Liver (tissue), 9 donors: ENCODE results near the gene STX2. TPM values are rescaled to one million over a fixed set of nuclear protein-coding genes. Genes with fewer than 3 reads are reported as not detected.

Source experiments
- DNase-seq: peaks from one replicate; pipeline ENCODE4 v3.0.0-alpha.2; 2017; ENCODE audit warnings: low spot score
- H3K27ac ChIP-seq, 2 donors: one replicate each; pipeline ENCODE4 v1.7.0; 2013; ENCODE audit warnings: inconsistent platforms in 2 of 2, low read length in 2 of 2, control low read depth in 1 of 2, low read depth in 1 of 2, mild to moderate bottlenecking in 1 of 2
- H3K27me3 ChIP-seq, 4 donors: one replicate each; pipeline versions ENCODE4 v1.6.1 to v1.7.0; 2013; ENCODE audit warnings: low read length in 3 of 4, inconsistent platforms in 1 of 4, mild to moderate bottlenecking in 1 of 4, moderate library complexity in 1 of 4; ENCODE audit not compliant: control insufficient read depth in 4 of 4, insufficient read depth in 4 of 4
- H3K36me3 ChIP-seq, 4 donors: one replicate each; pipeline versions ENCODE4 v1.6.1 to v1.7.0; 2013; ENCODE audit warnings: low read length in 3 of 4, mild to moderate bottlenecking in 3 of 4, low read depth in 1 of 4, moderate library complexity in 1 of 4; ENCODE audit not compliant: control insufficient read depth in 4 of 4, insufficient read depth in 3 of 4
- H3K4me1 ChIP-seq, 4 donors: one replicate each; pipeline versions ENCODE4 v1.6.1 to v1.7.0; 2013; ENCODE audit warnings: low read length in 3 of 4, mild to moderate bottlenecking in 3 of 4, moderate library complexity in 1 of 4; ENCODE audit not compliant: control insufficient read depth in 4 of 4, insufficient read depth in 4 of 4
- H3K4me3 ChIP-seq, 3 donors: one replicate each; pipeline versions ENCODE4 v1.6.1 to v1.7.0; 2013; ENCODE audit warnings: low read length in 3 of 3, control low read depth in 1 of 3, low read depth in 1 of 3, mild to moderate bottlenecking in 1 of 3
- H3K9ac ChIP-seq, 2 donors: one replicate each; pipeline ENCODE4 v1.7.0; 2013; ENCODE audit warnings: low read length in 2 of 2, mild to moderate bottlenecking in 2 of 2, moderate library complexity in 2 of 2, control low read depth in 1 of 2, low read depth in 1 of 2
- H3K9me3 ChIP-seq, 4 donors: one replicate each; pipeline versions ENCODE4 v1.6.1 to v1.7.0; 2013; ENCODE audit warnings: low read length in 3 of 4; ENCODE audit not compliant: control insufficient read depth in 4 of 4
- CTCF ChIP-seq: fragments of 150-350 bp; IDR thresholded peaks from 2 replicates; pipeline ENCODE4 v1.5.1; 2017; ENCODE audit warnings: improper control_type of control experiment, low read depth, low read length; ENCODE audit not compliant: missing input control
- EGR1 ChIP-seq, 2 donors: IDR thresholded peaks; 2 replicates each; pipeline ENCODE4 v1.6.1; 2016 to 2018; ENCODE audit warnings: antibody characterized with exemption in 2 of 2, low read depth in 2 of 2
- FOXA1 ChIP-seq: IDR thresholded peaks from 2 replicates; pipeline ENCODE4 v1.6.1; 2016; ENCODE audit warnings: antibody characterized with exemption
- FOXA2 ChIP-seq: IDR thresholded peaks from 2 replicates; pipeline ENCODE4 v1.6.1; 2016; ENCODE audit warnings: antibody characterized with exemption
- GABPA ChIP-seq, 2 donors: IDR thresholded peaks in 1 of 2; conservative IDR thresholded peaks in 1 of 2; 2 replicates each; pipeline ENCODE4 v1.6.1; 2016; ENCODE audit warnings: antibody characterized with exemption in 2 of 2, mild to moderate bottlenecking in 1 of 2, moderate library complexity in 1 of 2
- HNF4A ChIP-seq, 2 donors: conservative IDR thresholded peaks; 2 replicates each; pipeline ENCODE4 v1.6.1; 2016; ENCODE audit warnings: antibody characterized with exemption in 2 of 2, mild to moderate bottlenecking in 2 of 2
- JUND ChIP-seq, 2 donors: IDR thresholded peaks; 2 replicates each; pipeline ENCODE4 v1.6.1; 2016; ENCODE audit warnings: antibody characterized with exemption in 2 of 2
- NR2F2 ChIP-seq: IDR thresholded peaks from 2 replicates; pipeline ENCODE4 v1.6.1; 2016; ENCODE audit warnings: antibody characterized with exemption
- RAD21 ChIP-seq, 2 donors: IDR thresholded peaks; 2 replicates each; pipeline ENCODE4 v1.6.1; 2016; ENCODE audit warnings: antibody characterized with exemption in 2 of 2, mild to moderate bottlenecking in 2 of 2
- REST ChIP-seq: IDR thresholded peaks from 2 replicates; pipeline ENCODE4 v1.6.1; 2016; ENCODE audit warnings: antibody characterized with exemption, mild to moderate bottlenecking
- RXRA ChIP-seq, 2 donors: IDR thresholded peaks; 2 replicates each; pipeline ENCODE4 v1.6.1; 2017 to 2018; ENCODE audit warnings: antibody characterized with exemption in 2 of 2, mild to moderate bottlenecking in 1 of 2
- SP1 ChIP-seq: IDR thresholded peaks from 2 replicates; pipeline ENCODE4 v1.6.1; 2018; ENCODE audit warnings: antibody characterized with exemption, mild to moderate bottlenecking
- TAF1 ChIP-seq: conservative IDR thresholded peaks from 2 replicates; pipeline ENCODE4 v1.6.1; 2016; ENCODE audit warnings: antibody characterized with exemption, mild to moderate bottlenecking
- YY1 ChIP-seq: IDR thresholded peaks from 2 replicates; pipeline ENCODE4 v1.6.1; 2016; ENCODE audit warnings: antibody characterized with exemption, mild to moderate bottlenecking
- ZBTB33 ChIP-seq: IDR thresholded peaks from 2 replicates; pipeline ENCODE4 v1.6.1; 2016; ENCODE audit warnings: antibody characterized with exemption
- WGBS: extraction: QIAGEN DNeasy Blood & Tissue Kit; methylation state at CpG from one replicate; pipeline ENCODE4 v1.1.7; 2013; 5-methylcytosine and 5-hydroxymethylcytosine counted together
- polyA plus RNA-seq, 2 donors: library from polyadenylated mRNA; stranded (reverse) in 1 of 2; unstranded in 1 of 2; fragments of 200-250 nt in 1 of 2; fragments of >200 nt in 1 of 2; fragmentation: Nextera tagmentation in 1 of 2; extraction: Ambion mirVana in 1 of 2; gene quantifications; one replicate each; pipeline versions ENCODE4 v1.2.1 to v1.2.3, GENCODE V29; 2013 to 2015
- total RNA-seq, 2 donors: library from RNA; depleted of rRNA; stranded (reverse); fragments of >200 nt; gene quantifications; one replicate each; pipeline ENCODE4 v1.2.3, GENCODE V29; 2014
- donor health status: healthy.
- donor health status: healthy.
- donor health status: healthy.
- donor health status: healthy.
- donor health status: healthy.

Gene STX2
- total and polyA plus RNA-seq, 4 donors = 4.7 to 13.8 (median 8.9) TPM

GRCh38 chr12:130831876-130832405 is 7.1 kb downstream of the STX2 start:
- Histone ChIP-seq H3K4me1 (peaks cover 2 to 11% (median 6%) of the 10 kb centered on the region in 4 donors), H3K36me3 (no peaks in the 10 kb centered on the region)
- no peak for DNase-seq

GRCh38 chr12:130831246-130831645 is 7.8 kb downstream of the STX2 start:
- Histone ChIP-seq H3K27me3 (no peaks in the 10 kb centered on the region), H3K9me3 (no peaks in the 10 kb centered on the region), H3K27ac (no peak overlapping the region), H3K4me1 (peaks cover 2 to 11% (median 6%) of the 10 kb centered on the region in 4 donors), H3K9ac (no peak overlapping the region), H3K4me3 (no peak overlapping the region), H3K36me3 (no peaks in the 10 kb centered on the region)
- WGBS = 93% methylated on average over 4 of the region's 4 CpGs
- no peak for TF ChIP-seq GABPA (IDR thresholded peaks at IDR 0.05 in 1 of 2, conservative IDR thresholded peaks at IDR 0.05 in 1 of 2)
- TF ChIP-seq REST = no peak
- TF ChIP-seq RAD21 (IDR thresholded peaks at IDR 0.05) = no peak
- no peak for DNase-seq

More at GRCh38 chr12:130831876-130832405, 7.1 kb downstream of the STX2 start:
- H3K27me3 ChIP-seq = no peaks in the 10 kb centered on the region
- no peak overlapping the region for H3K9ac ChIP-seq
- no peak overlapping the region for H3K27ac ChIP-seq
- TF ChIP-seq JUND (IDR thresholded peaks at IDR 0.05) (no peak), EGR1 (IDR thresholded peaks at IDR 0.05; ENCODE audit: low read depth in 2 of 2) (no peak), SP1 (no peak), ZBTB33 (no peak), RXRA (IDR thresholded peaks at IDR 0.05) (no peak), TAF1 (no peak), CTCF (no peak), HNF4A (conservative IDR thresholded peaks at IDR 0.05) (no peak), RAD21 (IDR thresholded peaks at IDR 0.05) (no peak), FOXA2 (no peak), NR2F2 (no peak), YY1 (no peak), FOXA1 (no peak)
- WGBS = 95% methylated on average over 5 of the region's 5 CpGs
- no peaks in the 10 kb centered on the region for H3K9me3 ChIP-seq
- no peak overlapping the region for H3K4me3 ChIP-seq
